GM18502 (cell line): Measurements from ENCODE around the gene PSMD3.
"Not testable (repeated sequence)": the region's sequence is repeated elsewhere in the genome, so short reads cannot be mapped to it uniquely, and the experiment has no call there.

Experiments used
- ATAC-seq: cut with Tn5 transposase; IDR thresholded peaks from one replicate; pipeline ENCODE4 v1.9.1; 2021; ENCODE audit warnings: mild to moderate bottlenecking; ENCODE audit not compliant: unreplicated experiment, poor library complexity

The PSMD3 gene

DNA sequence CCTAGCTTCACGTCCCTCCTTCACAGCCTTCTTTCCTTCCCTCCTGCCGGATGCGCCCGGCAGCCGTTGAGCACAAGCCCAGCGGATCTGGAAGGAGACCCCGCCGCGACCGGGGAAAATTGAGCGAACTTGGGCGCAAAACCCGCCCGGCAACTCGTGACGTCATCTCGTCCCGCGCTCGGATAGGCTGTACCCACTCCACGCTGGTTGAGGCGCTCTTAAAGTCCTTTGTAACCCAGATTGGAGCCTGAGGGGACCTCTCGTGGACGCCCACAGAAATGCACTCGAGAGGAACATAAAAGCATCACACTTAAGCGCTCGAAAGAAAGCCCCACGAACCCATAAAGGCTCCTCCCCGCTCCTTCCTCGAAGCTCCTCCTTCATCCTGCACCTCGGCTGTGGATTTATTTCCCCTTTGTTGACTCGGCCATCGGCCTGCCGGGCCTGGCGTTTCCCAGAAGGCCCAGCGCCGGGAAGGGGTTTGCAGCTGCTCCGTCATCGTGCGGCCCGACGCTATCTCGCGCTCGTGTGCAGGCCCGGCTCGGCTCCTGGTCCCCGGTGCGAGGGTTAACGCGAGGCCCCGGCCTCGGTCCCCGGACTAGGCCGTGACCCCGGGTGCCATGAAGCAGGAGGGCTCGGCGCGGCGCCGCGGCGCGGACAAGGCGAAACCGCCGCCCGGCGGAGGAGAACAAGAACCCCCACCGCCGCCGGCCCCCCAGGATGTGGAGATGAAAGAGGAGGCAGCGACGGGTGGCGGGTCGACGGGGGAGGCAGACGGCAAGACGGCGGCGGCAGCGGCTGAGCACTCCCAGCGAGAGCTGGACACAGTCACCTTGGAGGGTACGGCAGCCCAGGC lies at the start of gene PSMD3:
Gene PSMD3, plus strand, starts transcription at position 457 of the 856 bp plus-strand sequence. Its CDS starts 164 bp downstream, at position 621.
- ATAC-seq = peak; percentile 91

DNA sequence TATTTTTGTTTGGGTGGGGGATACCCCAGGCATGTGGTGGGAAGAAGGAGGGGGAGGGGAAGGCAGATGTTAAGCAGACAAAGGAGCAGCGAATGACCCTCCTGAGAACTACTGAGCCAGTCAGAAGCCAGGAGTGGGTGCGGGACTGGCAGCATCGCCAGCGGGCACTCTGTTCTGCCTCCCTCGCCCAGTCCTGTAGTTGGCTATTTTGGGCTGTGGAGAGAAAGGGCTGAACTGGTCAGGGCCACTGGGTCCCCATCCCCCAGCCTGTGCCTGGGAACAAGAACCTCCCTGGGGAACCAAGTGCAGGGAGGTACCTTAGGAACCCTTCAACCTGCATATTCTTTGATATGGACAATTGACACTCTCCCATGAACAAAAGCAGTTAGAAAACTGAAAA lies 46.7 kb upstream of the PSMD3 start:
- no peak for ATAC-seq

DNA sequence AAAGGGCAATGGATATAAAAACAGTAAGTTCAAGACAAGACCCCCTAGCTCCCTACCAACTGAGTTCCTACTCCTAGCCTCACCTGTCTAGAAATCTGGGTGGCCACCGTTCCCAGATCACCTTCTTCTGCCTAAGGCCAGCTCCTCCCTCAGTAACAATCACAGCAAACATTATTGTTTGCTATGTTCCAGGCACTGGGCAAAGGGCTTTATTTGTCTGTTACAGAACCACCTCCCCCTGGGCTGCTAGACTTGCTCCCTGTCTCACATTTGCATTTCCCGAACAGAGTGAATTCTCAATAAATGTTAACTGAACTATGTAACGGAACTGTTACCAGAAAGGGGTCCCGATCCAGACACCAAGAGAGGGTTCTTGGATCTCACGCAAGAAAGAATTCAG lies 46.3 kb upstream of the PSMD3 start:
- no peak for ATAC-seq

DNA sequence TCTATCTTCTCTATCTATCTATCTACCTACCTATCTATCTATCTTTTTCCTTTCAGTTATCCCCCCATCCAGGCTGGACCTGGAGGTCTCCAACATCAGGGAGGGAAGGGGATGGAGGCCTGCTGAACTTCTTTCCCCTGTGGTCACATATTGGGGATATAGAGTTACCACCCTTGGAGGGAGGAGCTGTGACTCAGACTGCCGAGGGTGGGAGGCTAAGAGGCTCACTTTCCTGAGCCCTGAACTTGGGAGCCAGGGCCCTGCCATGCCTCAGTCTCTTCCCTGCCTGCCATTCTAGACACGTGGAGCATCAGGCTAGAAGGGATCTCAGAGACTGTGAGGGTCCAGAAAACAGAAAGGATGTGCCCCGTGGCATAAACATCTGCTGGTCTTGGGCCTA lies 44.7 kb upstream of the PSMD3 start:
- ATAC-seq = no peak

DNA sequence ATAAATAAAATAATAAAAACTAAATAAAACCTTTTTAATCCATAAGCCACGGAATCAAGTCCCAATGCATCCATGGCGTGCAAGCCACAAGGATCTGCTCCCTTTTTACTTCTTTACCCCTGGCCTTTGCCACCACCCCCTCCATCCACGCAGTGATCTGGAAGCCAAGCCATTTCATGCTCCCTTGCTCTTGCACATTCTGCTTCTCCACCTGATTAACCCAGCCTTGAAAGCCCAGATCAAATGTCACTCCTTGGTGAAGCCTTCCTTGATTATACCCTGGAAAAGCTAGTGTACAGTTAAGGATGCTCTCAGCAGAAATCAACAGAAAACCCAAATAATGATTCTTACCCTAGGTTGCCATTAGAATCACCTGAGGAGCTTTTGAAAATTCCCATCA lies 43.2 kb upstream of the PSMD3 start:
- ATAC-seq = no peak

DNA sequence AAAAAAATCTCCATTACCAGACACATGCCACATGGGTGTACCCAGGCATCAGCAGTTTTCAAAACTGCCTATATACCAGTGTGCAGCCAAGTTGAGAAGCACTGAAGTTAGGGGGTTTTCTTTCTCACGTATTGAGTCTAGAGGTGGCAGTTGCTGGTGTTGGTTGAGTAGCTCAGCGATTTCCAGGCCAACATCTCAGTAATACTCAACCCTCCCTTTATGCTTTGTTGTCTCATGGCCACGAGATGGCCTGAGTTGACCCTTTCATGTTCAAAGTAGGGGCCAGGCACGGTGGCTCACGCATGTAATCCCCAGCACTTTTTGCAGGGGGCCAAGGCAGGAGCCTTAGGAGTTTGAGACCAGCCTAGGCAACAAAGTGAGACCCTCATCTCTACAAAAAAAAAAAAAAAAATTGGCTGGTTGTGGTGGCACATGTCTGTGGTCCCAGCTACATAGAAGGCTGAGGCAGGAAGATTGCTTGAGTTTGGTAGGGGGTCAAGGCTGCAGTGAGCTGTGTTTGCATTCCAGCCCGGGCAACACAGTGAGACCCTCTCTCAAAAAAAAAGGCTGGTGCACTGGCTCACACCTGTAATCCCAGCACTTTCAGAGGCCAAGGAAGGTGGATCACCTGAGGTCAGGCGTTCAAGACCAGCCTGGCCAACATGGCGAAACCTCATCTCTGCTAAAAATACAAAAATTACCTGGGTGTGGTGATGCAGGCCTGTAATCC lies 42.3 kb upstream of the PSMD3 start:
- no peak for ATAC-seq

DNA sequence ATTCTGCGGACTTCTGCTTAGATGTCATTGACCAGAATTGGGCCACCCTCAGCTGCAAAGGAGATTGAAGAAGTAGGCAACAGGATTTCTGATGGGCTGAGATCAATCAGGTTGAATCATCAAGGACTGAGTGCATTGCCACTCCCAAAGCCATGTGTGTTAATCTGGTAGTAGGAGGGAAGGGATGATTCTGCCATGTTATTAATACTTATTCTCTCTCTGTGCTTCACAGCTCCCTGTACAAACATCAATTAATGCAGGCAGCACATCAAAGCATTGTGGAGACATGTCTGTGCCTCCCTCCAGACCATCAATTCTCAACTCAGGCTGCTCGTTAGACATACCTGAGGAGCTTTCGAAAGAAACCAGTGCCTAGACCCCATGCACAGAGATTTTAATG lies 41.5 kb upstream of the PSMD3 start:
- ATAC-seq = no peak

DNA sequence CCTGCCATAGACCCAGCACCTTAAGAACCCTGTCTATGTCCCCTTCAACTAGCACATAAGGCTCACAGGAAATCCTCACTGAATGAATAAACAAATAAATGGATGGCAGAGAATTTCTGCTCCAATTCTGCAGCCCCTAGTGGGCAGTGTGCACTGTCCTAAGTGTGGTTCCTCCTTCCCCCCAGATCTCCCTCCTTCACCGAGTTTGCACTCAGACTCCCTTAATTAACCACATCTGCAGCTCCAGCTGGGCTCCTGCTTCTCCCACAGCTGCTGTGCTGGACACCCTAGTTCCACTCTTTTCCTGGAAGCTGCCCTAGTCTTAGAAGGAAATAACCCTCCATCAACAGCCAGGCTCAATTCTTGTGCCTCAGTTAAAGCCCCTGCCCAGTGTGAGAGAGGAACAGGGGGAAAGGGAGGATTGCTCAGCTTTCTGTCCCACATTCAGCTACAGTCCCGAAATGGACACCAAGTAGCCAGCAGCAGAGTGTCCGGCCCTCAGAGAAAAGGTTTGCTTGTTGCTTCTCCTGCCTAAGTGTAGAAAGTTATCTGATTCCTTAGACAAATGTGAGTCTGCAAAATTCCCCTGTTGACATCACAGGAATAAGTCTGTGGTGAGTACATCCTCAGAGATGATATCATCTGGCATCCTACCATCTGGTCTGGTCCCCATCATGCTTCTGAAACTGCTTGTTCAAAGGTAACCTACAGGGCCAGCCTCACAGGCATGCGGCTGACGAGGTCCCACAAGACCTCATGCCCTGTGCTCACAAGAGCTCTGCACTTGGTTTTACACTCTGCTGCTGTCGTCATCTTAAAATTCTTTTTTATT lies 40.8 kb upstream of the PSMD3 start:
- ATAC-seq = no peak

DNA sequence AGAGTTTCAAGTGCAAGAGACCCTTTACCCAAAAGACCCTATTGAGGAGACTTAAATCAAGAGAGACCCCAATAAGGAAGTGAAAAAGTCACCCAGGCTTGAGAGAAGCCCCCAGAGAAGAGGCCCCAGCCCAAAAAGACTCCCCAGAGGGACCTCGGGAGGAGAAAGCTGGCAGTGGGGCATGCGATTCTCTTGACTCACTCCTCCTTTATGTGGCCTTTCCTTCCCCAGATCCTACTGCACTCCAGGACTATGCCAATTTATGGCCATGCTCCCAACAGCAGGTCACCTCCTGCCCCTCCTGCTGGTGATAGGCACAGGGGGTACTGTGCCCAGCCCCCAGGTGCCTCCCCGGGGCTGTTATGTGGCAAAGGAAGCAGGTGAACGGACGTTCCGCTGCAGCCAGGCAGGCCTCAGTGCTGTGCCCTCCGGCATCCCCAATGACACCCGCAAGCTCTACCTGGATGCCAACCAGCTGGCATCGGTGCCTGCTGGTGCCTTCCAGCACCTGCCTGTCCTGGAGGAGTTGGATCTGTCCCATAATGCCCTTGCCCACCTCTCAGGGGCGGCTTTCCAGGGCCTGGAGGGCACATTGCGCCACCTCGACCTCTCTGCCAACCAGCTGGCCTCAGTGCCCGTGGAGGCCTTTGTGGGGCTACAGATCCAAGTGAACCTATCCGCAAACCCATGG lies 36.8 kb upstream of the PSMD3 start:
- no peak for ATAC-seq

DNA sequence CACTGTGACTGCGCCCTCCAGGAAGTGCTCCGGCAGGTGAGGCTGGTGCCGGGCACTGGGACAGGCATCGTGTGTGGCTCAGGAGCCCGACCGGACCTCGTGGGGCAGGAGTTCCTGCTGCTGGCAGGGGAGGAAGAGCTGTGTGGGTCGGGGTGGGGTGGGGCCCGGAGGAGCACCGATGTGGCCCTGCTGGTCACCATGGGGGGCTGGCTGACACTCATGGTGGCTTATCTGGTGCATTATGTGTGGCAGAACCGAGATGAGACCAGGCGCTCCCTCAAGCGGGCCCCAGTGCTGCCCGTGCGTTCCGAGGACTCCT lies 36.3 kb upstream of the PSMD3 start:
- no peak for ATAC-seq

DNA sequence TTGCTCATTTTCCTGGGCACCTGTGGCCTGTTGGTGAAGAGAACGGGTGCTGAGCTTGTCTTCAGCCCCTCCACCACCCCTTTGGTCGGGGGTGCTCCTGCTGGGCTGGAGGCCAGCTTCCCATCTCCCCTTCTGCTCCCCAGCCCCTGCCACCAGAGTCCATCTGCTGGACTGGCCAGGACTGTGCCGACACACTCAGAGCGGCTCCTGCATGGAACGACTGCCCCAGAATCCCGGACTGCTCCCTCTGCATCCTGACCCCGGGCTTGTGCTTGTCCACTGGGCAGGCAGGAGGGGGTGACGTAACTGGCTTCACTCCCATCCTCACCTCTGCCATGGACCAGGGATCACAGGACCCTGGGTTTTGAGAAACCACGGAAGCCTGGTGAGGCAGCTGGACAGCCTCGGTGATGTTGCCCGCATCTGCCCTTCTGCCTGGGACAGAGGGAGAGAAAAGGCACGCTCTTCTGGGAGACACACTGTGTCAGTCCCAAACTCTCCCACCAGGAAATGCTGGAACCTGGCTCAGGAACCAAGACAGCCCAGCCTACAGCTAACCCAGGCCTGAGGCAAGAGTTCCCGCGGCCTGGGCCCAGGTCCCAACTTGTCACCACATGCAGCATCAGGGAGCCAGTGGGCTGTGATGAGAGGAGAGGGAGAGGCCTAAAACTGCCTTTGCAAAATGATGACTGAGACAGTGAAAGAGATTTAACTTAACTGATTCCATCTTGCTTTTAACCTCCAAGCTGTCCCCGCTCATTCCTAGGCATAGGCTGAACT lies 33.9 kb upstream of the PSMD3 start:
- ATAC-seq = no peak

DNA sequence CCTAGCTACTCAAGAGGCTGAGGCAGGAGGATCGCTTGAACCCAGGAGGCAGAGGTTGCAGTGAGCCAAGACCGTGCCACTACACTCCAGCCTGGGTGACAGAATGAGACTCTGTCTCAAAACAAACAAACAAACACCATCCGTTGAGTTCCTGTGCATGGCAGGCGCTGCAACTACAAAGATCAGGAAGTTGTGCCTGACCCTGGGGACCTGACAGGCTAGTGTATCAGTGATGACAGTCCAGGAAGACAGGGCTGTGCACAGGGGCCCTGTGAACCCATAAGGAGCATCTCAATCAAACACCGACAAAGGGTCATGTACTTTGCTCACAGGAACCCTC lies 32.1 kb upstream of the PSMD3 start:
- ATAC-seq = not testable (repeated sequence)

DNA sequence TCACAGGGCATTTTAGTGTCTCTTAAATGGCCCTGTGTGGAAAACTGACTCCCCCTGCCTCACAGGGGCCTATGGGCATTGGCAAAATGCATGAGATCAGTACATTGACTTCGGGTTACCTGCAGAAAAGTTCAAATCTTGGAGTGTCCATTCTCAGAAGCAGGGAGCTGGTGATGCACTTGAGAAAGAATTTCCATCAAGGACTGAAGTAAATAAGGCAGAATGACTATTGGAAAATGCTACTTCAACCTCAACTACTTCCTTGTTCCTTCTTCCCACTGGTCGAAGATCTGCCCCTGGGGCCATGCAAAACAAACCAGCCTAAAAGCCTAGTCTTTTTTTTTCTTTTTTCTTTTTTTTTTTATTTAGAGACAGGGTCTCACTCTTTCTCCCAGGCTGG lies 31.6 kb upstream of the PSMD3 start:
- ATAC-seq = no peak

DNA sequence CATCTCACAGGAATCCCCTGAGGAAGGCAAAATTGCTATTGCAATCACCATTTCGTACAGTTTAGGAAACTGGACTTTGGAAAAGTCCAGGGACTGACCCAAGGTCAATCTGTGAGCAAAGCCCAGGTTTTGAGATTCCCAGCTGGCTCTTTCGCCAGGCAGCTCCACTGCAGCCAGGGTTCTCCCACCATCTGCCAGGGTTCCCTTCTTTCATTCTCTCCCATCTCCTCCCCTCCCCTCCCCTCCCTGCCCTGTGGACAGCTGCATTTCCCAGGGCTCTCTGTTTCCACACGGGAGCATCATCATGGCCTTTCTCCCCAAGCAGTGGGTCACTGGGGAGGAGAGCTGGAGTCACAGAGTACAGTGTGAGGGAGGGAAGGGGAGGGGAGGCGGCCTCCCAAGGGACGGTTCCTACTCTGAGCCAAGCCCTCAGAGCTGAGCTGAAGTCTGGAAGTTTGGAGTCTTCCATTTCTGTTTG lies 29.7 kb upstream of the PSMD3 start:
- no peak for ATAC-seq

DNA sequence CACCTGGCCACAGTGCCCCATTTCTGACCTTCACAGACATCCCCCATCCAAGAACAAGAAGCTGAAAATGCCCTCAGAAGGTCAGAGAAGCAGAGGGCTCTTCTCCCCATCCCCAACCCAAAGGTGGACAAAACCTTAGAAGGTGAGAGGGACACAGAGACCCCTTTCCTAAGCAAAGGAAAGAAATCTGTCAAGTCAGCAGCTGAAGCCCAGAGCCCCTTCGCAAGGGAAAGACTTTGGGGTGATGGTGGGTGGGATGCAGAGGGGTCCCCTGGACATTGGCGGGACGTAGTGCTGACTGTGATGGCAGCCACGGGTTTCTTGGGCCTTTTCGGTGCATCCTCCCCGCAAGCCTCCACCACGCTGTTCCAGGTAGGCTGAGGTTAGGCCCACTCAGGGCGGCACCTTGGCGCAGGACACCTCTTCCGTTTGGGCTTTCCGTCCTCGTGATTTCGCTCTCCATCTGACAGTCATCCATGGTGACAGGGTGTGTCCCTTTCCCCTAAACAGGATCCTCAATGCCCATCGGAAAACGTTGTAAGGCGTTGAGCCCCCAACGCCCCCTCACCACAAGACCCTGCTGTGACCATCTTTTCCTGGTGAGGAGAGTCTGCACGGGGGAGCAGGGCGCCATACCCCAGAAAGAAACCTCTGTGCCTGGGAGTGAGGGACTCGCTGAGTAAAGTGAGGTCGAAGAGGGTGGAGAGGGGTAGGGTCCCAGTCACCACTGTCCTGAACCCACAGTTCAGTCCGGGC lies 28.5 kb upstream of the PSMD3 start:
- ATAC-seq = no peak

DNA sequence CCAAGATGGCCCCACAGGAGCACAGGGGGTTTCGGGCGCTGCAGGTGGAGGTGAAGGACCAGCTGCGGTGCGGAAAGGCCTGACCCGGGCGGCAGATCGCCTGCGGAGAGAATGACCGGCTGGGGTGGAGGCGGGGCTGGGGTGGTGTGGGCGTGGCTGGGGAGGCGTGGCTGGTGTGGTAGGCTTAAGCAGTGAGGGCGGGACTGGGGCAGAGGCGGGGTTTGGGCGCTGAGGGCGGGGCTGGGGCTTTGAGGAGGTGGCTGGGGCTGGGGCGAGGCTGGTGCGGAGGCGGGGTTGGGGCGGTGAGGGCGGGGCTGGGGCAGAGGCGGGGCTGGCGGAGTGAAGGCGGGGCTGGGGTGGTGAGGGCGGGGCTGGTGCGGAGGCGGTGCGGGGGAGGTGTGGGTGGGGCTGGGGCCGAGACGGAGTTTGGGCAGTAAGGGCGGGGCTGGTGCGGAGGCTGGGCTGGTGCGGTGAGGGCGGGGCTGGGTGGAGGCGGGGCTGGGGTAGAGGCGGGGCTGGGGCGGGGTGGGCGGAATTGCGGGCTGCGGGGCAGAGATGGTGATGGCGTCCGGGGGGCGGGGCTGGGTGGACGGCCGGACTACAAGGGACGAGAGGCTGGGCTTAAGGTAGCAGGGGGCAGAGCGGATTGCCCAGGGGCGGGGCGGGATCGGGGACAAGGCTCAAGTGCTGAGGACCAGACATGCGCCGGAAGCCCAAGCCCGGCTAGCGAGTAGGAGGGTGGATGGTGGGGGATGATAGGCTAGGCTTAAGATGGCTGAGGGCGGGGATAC lies 27.7 kb upstream of the PSMD3 start:
- peak; percentile 80 for ATAC-seq

DNA sequence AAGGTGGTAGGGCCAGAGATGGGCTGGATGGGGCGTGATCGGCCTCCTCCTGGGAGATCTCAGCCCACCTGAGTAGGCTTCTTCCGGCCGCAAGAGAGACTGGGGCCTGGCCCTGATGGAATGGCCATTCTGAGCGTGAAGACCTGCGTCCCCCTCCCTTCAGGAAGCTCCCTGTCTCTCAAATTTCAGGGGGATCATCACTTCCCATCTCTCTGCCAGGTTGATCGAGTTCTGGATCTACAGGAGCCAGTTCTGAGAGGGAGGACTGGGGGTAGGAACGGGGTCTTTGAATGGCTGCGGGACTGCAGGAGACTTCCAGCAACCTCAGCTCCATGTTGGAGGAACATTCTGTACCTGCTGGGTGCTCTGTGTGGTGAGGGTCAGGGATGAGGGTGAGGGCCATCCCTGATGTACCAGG lies 27.1 kb upstream of the PSMD3 start:
- ATAC-seq = no peak

DNA sequence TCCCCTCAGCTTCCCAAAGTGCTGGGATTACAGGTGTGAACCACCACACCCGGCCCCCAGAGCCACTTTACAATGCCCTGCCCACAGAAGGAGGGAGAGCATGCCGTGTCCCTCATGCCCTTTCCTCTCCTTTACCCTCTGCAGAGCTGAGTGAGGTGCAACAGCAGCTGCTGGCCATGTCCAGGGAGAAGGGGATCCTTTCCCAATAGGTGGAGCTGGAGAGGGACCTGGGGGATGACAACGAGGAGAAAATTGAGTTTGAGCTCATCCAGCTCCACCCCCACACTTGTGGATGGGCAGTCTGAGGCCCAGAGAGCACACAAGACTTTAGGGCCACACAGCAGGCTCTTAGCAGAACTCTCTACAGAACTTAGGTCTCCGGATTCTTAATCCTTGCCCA lies 25.7 kb upstream of the PSMD3 start:
- ATAC-seq = no peak
